NCI-H82 treated with DMSO at 0.1 percent for 48 hours (cell line): Measurements from ENCODE around the gene NAXD.
"Not testable (repeated sequence)": the region's sequence is repeated elsewhere in the genome, so short reads cannot be mapped to it uniquely, and the experiment has no call there.

Experiments used
- DNase-seq: peaks from one replicate; lab custom pipeline; 2025; ENCODE audit not compliant: unreplicated experiment; lab: John Stamatoyannopoulos, UW

NAXD gene

GRCh38 chr13:110643324-110643723 lies 28.0 kb downstream of the NAXD start:
- DNase-seq, result no peak

- DNase-seq, result no peak
Measured at GRCh38 chr13:110643768-110644421, 28.6 kb downstream of the NAXD start.

- no peak for DNase-seq
Measured at GRCh38 chr13:110644892-110645521, 29.7 kb downstream of the NAXD start.

GRCh38 chr13:110645750-110646149 lies 30.4 kb downstream of the NAXD start:
- DNase-seq, result no peak

- no peak for DNase-seq
Measured at GRCh38 chr13:110646442-110647364, 31.4 kb downstream of the NAXD start.

GRCh38 chr13:110647365-110647737 lies 32.0 kb downstream of the NAXD start:
- no peak for DNase-seq

GRCh38 chr13:110648146-110648819 lies 32.9 kb downstream of the NAXD start:
- DNase-seq, result peak; percentile 52

- peak; percentile 6 for DNase-seq
Measured at GRCh38 chr13:110648848-110649421, 33.6 kb downstream of the NAXD start.

GRCh38 chr13:110649551-110649950 lies 34.2 kb downstream of the NAXD start:
- DNase-seq, result no peak

- DNase-seq, result no peak
Measured at GRCh38 chr13:110650436-110650835, 35.1 kb downstream of the NAXD start.

- no peak for DNase-seq
Measured at GRCh38 chr13:110651271-110651670, 35.9 kb downstream of the NAXD start.

GRCh38 chr13:110651726-110652230 lies 36.4 kb downstream of the NAXD start:
- no peak for DNase-seq

GRCh38 chr13:110652231-110652730 lies 36.9 kb downstream of the NAXD start:
- DNase-seq, result no peak

- DNase-seq, result no peak
Measured at GRCh38 chr13:110652764-110653163, 37.4 kb downstream of the NAXD start.

- no peak for DNase-seq
Measured at GRCh38 chr13:110653271-110653670, 37.9 kb downstream of the NAXD start.

GRCh38 chr13:110653851-110654250 lies 38.5 kb downstream of the NAXD start:
- DNase-seq, result no peak

GRCh38 chr13:110657196-110657595 lies 41.9 kb downstream of the NAXD start:
- no peak for DNase-seq

- DNase-seq, result not testable (repeated sequence)
Measured at GRCh38 chr13:110658218-110658911, 43.0 kb downstream of the NAXD start.

- DNase-seq, result no peak
Measured at GRCh38 chr13:110661256-110661655, 45.9 kb downstream of the NAXD start.

- no peak for DNase-seq
Measured at GRCh38 chr13:110662091-110662490, 46.7 kb downstream of the NAXD start.
